GM19035 (cell line): ENCODE measurements around the gene CHST2.

Source experiments
- ATAC-seq: cut with Tn5 transposase; IDR thresholded peaks from one replicate; pipeline ENCODE4 v1.9.1; 2021; ENCODE audit not compliant: unreplicated experiment

The CHST2 gene

DNA sequence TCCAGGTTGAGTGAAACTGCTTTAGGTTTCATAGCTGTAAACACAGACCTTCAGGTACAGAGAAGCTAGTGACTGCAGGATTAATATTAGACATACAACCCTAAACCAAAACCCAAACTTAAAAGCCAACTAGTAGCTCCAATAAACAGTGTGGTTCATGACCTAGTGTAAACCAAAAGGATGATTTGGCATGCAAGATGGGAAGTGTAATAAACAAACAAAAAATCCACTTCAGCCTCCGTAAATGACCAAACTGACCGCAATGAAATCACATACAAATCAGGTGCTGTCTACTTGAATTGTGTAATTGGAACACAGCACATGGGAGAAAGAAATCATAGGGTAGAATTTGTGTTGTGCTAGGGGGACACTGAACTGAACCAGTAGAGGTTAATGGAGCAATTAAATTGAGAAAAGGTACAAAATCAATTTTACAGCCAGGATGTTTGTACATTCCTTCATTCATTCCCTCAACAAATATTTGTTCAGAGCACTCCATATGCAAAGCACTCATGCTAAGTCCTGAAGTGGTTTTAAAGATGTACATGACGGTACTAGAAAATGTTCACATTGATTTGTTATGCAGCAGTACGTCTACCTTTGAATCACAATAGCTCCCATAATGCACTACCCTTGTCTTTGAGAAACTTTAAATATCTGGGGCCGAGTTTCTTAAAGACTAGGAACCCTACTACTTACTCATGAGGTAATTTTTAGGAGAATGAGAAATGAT is 21.4 kb upstream of the CHST2 start:
- no peak for ATAC-seq

DNA sequence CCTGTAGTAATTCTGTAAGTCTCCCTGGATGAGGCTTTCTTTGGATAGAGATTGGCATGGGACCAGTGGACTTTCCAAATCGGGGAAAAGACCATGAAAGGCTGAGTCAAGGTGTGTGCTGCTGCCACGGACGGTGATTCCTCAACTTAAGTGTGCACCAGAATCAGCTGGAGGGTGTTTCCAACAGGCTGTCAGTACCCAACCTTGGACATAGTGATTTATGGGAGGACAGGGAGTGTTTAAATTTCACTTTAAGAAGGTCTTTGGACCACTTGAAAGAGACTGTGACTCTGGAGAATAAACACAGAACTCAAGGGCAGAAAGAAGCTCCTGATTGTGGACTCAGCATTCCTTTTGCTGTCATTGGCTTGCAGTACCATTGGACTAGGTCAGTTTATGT is 20.4 kb upstream of the CHST2 start:
- no peak for ATAC-seq

GRCh38 chr3:143099690-143100089 is 19.9 kb upstream of the CHST2 start:
- no peak for ATAC-seq

DNA sequence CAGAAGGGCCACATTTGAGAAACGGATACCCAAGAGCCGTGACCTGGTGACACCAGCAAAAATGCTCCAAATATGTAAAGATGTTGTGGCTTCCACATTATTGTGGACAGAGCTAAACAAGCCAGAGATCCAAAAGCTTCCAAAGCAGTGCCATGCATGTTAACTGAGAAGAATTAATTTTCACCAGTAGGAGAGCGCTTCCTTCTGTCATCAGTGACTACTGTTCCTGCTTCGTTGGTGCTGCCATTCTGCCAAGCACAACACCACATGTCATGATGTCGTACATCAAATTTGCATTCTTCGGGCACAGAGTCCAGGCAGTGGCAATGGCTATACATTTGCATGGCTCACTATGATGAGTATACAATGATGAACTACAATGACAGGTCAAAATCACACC is 19.1 kb upstream of the CHST2 start:
- ATAC-seq = no peak

- ATAC-seq = no peak
These were observed 17.7 kb upstream of the CHST2 start for GRCh38 chr3:143101792-143102381.

DNA sequence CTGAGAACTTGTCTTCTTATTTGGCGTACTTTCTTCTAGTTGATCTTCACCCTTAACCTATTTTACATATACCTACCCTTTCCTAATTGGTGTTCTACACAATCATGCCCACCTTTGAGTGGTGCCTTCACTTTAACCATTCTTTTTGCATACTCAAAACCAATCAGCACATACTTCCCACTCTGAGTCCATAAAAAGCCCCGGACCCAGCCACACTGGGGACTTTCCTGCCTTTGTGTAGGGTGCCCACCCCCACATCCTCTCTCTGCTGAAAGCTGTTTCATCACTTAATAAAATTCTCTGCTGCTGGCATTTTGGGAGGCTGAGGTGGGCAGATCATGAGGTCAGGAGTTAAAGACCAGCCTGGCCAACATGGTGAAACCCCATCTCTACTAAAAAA is 15.9 kb upstream of the CHST2 start:
- ATAC-seq = peak; percentile 69

DNA sequence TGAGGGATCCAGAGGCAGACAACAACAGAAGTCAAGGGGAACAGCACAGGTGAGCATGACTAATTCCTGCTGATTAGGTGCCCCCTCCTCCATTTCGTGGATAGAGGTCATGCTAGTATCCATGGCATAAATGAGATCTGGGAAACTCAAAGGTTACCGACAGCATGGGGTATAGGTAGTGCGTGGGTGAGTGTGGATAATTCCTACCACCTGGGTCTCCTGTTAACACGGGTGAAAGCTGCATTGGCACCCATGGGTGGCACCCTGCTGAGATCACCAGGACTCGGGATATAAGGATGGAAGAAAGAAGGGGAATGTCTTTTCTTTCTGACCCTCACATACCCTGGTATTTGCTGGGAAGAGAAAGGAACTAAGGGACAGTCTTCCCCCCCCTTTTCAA is 14.4 kb upstream of the CHST2 start:
- no peak for ATAC-seq

- no peak for ATAC-seq
These were observed 9.7 kb upstream of the CHST2 start for GRCh38 chr3:143109861-143110260.

DNA sequence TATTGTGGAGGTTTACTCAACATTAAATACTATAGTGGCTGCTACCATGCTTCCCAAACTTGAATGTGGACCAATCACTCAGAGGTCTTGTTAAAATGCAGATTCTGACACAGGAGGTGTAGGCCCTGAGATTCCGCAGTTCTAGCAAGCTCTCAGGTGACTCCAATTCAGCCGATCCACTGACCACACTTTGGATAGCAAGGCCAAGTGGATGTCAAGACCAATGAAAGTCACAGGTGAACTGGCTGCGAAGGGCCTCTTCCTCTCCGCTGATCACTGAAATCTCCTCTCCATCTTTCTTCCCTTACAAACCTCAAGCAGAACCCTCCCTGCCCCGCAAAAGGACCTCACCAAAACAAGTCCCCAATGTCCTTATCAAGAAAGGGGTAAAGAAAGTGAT is 9.2 kb upstream of the CHST2 start:
- no peak for ATAC-seq

DNA sequence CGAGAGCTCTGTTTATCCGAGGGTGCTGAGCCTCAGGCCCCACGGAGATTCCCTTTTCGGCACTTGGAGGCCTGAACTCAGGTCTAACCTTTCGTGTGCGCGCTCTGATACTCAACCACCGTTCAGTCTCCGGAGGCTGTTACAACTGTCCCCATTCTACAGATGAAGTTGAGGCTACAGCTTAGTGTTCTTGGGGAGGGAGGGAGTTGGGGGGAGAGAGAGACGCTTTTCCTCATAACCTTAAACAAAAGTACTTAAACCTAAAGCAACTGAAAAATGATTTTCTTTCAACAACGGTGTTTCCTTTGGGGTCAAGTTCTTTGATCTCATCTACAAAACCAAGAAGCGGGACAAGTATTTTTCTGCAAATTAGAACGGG is 952 bp upstream of the CHST2 start:
- no peak for ATAC-seq

DNA sequence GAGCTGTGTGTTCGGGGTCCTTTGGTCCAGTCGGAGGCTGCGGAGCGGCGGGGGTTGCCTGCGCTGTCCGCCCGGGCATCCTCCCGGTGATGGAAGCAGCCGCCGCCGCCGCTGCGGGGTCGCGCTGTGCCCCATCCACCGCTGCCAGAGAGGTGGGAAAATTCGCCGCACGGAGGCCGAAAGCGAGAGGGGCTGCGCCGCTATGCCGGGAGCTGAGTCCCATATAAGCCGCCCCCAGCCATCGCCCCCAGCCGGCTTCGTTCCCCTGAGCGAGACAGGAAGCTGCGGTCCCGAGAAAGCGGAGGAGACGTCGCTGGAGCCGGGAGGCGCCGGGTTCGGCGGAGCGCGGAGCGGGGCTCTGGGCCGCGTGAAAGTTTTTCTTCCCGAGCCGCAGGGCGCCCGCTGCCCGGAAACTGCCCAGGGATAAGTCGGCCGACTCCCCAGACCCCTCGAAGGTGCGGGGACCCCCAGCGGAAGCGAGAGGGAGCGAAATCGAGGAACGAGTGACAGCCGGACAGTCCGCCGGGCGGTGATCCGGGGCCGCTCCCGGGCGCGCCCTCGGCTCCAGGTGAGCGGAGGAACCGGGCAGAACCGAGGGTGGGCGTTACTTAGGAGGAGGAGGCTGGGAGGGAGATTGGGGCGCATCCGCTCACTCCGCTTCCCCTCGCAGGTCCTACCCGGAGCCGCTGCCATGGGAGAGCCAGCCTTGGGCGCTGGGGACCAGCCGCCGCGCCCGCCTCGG is 574 bp downstream of the CHST2 start:
- ATAC-seq = peak; percentile 6

- peak; percentile 36 for ATAC-seq
These were observed 1.2 kb downstream of the CHST2 start for GRCh38 chr3:143120716-143121240.

- peak; percentile 15 for ATAC-seq
These were observed 1.9 kb downstream of the CHST2 start for GRCh38 chr3:143121241-143122088.

GRCh38 chr3:143122089-143122430 is 2.5 kb downstream of the CHST2 start:
- no peak for ATAC-seq

GRCh38 chr3:143122608-143123352 is 3.2 kb downstream of the CHST2 start:
- no peak for ATAC-seq

GRCh38 chr3:143123353-143123984 is 3.9 kb downstream of the CHST2 start:
- ATAC-seq = no peak

- ATAC-seq = no peak
These were observed 5.3 kb downstream of the CHST2 start for GRCh38 chr3:143124601-143125520.

DNA sequence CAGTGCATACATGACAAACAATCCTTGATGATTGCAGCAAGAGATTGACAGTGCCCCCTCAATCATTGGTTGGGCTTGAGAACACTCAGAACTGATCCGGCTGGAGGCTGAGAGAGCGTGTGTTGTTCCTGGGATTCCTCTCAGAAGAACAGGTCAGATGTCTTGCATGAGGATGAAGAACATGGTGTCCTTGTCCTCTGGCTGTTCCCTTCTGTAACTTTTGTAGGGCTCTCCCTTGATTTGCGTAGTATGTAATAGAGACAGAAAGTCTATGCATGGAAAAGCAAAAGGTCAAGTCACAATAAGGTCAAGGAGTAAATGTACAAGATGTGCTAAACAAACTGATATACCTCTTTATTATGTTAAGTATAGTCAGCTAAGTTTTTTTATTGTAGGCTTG is 8.2 kb downstream of the CHST2 start:
- no peak for ATAC-seq
